Colonic mucosa (tissue), 4 donors: ENCODE data around the gene TLCD4. TPM values are rescaled to one million over a fixed set of nuclear protein-coding genes. Genes with fewer than 3 reads are reported as not detected.

ENCODE experiments used
- DNase-seq: peaks from one replicate; pipeline ENCODE4 v3.0.0-alpha.2; 2020
- H3K27ac ChIP-seq: fragments of 200-600 bp; one replicate; pipeline ENCODE4 v1.8.0; 2021
- H3K27me3 ChIP-seq: fragments of 200-600 bp; one replicate; pipeline ENCODE4 v1.8.0; 2021
- H3K36me3 ChIP-seq: fragments of 200-600 bp; one replicate; pipeline ENCODE4 v1.8.0; 2021
- H3K4me1 ChIP-seq: fragments of 200-600 bp; one replicate; pipeline ENCODE4 v1.8.0; 2021; ENCODE audit warnings: mild to moderate bottlenecking
- H3K4me3 ChIP-seq: fragments of 200-600 bp; one replicate; pipeline ENCODE4 v1.8.0; 2021
- H3K9ac ChIP-seq, 2 donors: one replicate each; pipeline ENCODE4 v1.7.0; 2013; ENCODE audit warnings: control low read depth in 2 of 2, low read depth in 2 of 2, low read length in 2 of 2
- H3K9me3 ChIP-seq: fragments of 200-600 bp; one replicate; pipeline ENCODE4 v1.8.0; 2021
- intact Hi-C: fragments of 100-400 bp; cut with DNase I; formaldehyde crosslinking; loops from one replicate; pipeline ENCODE4 v1.14.1; 2022
- total RNA-seq, 2 donors: library from RNA; stranded (reverse); fragmentation: NEBNext Ultra II Directional in 1 of 2; extraction: Animal tissue kit (Norgen Biotek cat#: 25700) in 1 of 2; gene quantifications; one replicate each; pipeline ENCODE4 v1.2.1, GENCODE V29; 2021
- TF ChIP-seq, protein P1 (sequence below): fragments of 200-600 bp; IDR thresholded peaks from one replicate; pipeline ENCODE4 v1.8.0; 2022; ENCODE audit warnings: antibody characterized with exemption, mild to moderate bottlenecking
- donor health status: healthy.
- donor health status: DM: no; HTN: no; CAD: no.
- donor health status: DM: no; HTN: no; CAD: no.

Gene TLCD4, protein sequence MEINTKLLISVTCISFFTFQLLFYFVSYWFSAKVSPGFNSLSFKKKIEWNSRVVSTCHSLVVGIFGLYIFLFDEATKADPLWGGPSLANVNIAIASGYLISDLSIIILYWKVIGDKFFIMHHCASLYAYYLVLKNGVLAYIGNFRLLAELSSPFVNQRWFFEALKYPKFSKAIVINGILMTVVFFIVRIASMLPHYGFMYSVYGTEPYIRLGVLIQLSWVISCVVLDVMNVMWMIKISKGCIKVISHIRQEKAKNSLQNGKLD
- 10 to 100 TPM; 28.3 to 46.0 TPM for total RNA-seq

DNA sequence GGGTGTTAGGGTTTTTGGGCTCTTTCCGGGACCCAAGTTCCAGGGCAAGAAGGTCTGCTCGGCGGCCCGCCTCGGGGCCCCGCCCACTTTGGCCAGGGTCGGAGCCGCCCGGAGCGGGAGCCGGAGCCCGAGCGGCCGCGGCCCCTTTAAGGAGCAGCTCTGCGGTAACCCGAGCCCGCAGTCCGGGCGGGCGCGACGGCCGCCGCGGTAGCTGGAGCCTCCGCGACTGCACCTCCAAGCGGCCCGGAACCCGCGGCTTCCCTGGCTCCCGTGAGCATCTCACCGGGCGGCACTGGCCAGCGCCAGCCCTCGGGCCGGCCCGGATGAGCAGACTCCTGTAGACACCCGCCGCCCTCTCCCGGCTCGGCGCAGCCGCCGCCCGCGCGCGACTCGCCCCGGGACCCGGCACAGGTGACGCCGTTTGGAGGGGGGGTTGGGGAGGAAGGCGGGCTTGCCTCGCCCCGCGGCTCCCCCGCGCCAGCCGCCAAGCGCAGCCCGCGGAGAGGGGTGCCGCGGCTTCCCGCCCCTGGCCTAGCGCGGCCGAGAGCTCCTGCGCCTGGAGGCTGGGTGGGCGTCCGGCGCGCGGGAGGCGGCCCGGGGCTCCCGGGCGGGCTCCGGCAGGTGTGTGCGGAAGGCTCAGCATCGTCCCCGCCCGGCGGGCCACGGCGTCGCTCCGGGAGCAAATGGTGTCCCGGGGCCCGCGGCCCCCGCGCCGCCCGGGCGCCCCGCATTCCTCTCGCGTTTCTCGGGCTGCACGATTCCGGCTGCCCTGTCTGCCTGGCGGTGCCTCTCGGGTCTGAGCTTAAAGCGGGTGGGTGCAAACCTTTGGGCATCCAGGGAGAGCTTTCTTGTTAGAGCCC lies at the start of gene TLCD4:
Gene TLCD4, plus strand, starts transcription at position 149 of the 860 bp plus-strand sequence. CDS start 26,547 bp downstream, outside the sequence.
- Histone ChIP-seq H3K4me1 (no peaks in the 10 kb centered on the region), H3K9ac (peak within 1 kb of the TSS; percentile 75 to 86)
- intact Hi-C loops, result no loop called here

DNA sequence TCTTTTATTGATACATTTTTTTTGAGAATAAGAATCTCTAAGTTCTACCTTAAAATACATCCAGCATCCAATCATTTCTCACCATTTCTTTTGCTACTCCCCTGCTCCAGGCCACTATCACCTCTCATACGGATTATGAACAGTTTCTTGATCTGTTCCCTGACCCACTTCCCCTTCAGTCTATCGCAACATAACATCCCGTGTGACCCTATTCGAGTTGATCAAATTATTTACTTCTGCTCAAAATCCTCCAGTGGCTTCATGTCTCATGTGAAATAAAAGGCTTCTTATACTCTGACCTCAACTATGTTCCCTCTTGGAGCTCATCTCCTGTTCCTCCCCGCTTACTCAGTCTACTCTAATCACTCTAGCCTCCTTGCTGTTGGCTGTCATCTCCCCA lies 49.6 kb upstream of the TLCD4 start:
- intact Hi-C loops, result no loop called here
- Histone ChIP-seq H3K27me3 (no peaks in the 10 kb centered on the region), H3K9ac (no peak overlapping the region), H3K9me3 (no peaks in the 10 kb centered on the region), H3K36me3 (no peaks in the 10 kb centered on the region), H3K4me3 (no peak overlapping the region), H3K4me1 (no peaks in the 10 kb centered on the region), H3K27ac (no peak overlapping the region)
- no peak for DNase-seq
- TF ChIP-seq, protein P1, sequence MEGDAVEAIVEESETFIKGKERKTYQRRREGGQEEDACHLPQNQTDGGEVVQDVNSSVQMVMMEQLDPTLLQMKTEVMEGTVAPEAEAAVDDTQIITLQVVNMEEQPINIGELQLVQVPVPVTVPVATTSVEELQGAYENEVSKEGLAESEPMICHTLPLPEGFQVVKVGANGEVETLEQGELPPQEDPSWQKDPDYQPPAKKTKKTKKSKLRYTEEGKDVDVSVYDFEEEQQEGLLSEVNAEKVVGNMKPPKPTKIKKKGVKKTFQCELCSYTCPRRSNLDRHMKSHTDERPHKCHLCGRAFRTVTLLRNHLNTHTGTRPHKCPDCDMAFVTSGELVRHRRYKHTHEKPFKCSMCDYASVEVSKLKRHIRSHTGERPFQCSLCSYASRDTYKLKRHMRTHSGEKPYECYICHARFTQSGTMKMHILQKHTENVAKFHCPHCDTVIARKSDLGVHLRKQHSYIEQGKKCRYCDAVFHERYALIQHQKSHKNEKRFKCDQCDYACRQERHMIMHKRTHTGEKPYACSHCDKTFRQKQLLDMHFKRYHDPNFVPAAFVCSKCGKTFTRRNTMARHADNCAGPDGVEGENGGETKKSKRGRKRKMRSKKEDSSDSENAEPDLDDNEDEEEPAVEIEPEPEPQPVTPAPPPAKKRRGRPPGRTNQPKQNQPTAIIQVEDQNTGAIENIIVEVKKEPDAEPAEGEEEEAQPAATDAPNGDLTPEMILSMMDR, result no peak

More for the DNA sequence above, at the start of gene TLCD4:
- no peaks in the 10 kb centered on the region for H3K27me3 ChIP-seq
- H3K9me3 ChIP-seq, result no peaks in the 10 kb centered on the region
- peak within 1 kb of the TSS; percentile 80 for H3K27ac ChIP-seq
- peak within 1 kb of the TSS; percentile 81 for H3K4me3 ChIP-seq
- peak; percentile 74 for DNase-seq
- H3K36me3 ChIP-seq, result no peaks in the 10 kb centered on the region
- TF ChIP-seq, protein P1, result no peak

- Histone ChIP-seq H3K36me3 (no peaks in the 10 kb centered on the region), H3K4me1 (no peaks in the 10 kb centered on the region), H3K9me3 (no peaks in the 10 kb centered on the region), H3K9ac (peak overlapping the region in 1 of 2 donors; percentile 51), H3K27ac (peak overlapping the region; percentile 82), H3K27me3 (no peaks in the 10 kb centered on the region), H3K4me3 (no peak overlapping the region)
- peak; percentile 45 for DNase-seq
- intact Hi-C loops, result no loop called here
- TF ChIP-seq, protein P1, result no peak
Measured at GRCh38 chr1:95068956-95069709, 48.0 kb upstream of the TLCD4 start.

DNA sequence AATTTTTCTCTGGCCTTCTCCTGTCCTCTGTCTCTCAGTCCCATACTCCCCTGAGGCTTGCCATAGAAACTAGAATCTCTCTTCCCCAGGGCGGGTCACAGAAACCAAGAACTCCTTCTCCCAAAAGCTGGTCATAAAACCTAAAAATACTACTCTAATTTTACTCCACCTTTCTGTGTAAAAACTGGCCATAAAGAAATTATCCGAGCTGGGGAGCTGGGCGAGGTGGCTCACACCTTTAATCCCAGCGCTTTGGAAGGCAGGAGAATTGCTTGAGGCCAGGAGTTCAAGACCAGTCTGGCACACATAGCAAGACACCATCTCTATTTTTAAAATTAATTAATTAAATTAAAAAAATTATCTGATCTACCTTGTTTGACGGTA lies 47.5 kb upstream of the TLCD4 start:
- intact Hi-C loops, result loop anchor here (10.0 kb wide), 1 partner anchor 165 kb away; the partner anchor contains the start of gene RWDD3
- H3K9ac ChIP-seq, result no peak overlapping the region

More for the DNA sequence above, 47.5 kb upstream of the TLCD4 start:
- Histone ChIP-seq H3K36me3 (no peaks in the 10 kb centered on the region), H3K4me3 (no peak overlapping the region), H3K9me3 (no peaks in the 10 kb centered on the region), H3K27me3 (no peaks in the 10 kb centered on the region), H3K4me1 (no peaks in the 10 kb centered on the region), H3K27ac (peak overlapping the region; percentile 82)
- peak; percentile 67 for DNase-seq
- TF ChIP-seq, protein P1, result no peak
